Activated T-cell treated with anti-CD3 and anti-CD28 coated beads, Interleukin-2, amount 50 U/mL, for 48 hours (primary cell): ENCODE measurements around the gene AGK.
"Not testable (repeated sequence)": the region's sequence is repeated elsewhere in the genome, so short reads cannot be mapped to it uniquely, and the experiment has no call there.

ENCODE experiments used
- DNase-seq, 2 experiments: peaks; one replicate each; pipeline ENCODE4 v3.0.0-alpha.2; 2020

The AGK gene

GRCh38 chr7:141588912-141589311, 37.7 kb downstream of the AGK start:
- DNase-seq: no peak

- no peak for DNase-seq
Measured at GRCh38 chr7:141590071-141590470, 38.9 kb downstream of the AGK start.

GRCh38 chr7:141590666-141591065, 39.5 kb downstream of the AGK start:
- no peak for DNase-seq

GRCh38 chr7:141593134-141593533, 41.9 kb downstream of the AGK start:
- no peak for DNase-seq

GRCh38 chr7:141597966-141598365, 46.8 kb downstream of the AGK start:
- no peak for DNase-seq

- no peak for DNase-seq
Measured at GRCh38 chr7:141598408-141598807, 47.2 kb downstream of the AGK start.

GRCh38 chr7:141600168-141601006, 49.2 kb downstream of the AGK start:
- no peak for DNase-seq

GRCh38 chr7:141609576-141609975, 58.4 kb downstream of the AGK start:
- no peak for DNase-seq

GRCh38 chr7:141610671-141611070, 59.5 kb downstream of the AGK start:
- DNase-seq: no peak

- DNase-seq: no peak
Measured at GRCh38 chr7:141612861-141613260, 61.7 kb downstream of the AGK start.

GRCh38 chr7:141617280-141617679, 66.1 kb downstream of the AGK start:
- DNase-seq: no peak

GRCh38 chr7:141619745-141620144, 68.5 kb downstream of the AGK start:
- no peak for DNase-seq

GRCh38 chr7:141624763-141625162, 73.6 kb downstream of the AGK start:
- DNase-seq: no peak

GRCh38 chr7:141630621-141631020, 79.4 kb downstream of the AGK start:
- no peak for DNase-seq

GRCh38 chr7:141631525-141631924, 80.3 kb downstream of the AGK start:
- DNase-seq: no peak

GRCh38 chr7:141634065-141634464, 82.9 kb downstream of the AGK start:
- DNase-seq: no peak

- DNase-seq: no peak
Measured at GRCh38 chr7:141636053-141636452, 84.8 kb downstream of the AGK start.

GRCh38 chr7:141640239-141640840, 89.1 kb downstream of the AGK start:
- DNase-seq: no peak

GRCh38 chr7:141641876-141642275, 90.7 kb downstream of the AGK start:
- DNase-seq: no peak

GRCh38 chr7:141645188-141645587, 94.0 kb downstream of the AGK start:
- no peak for DNase-seq

- DNase-seq: no peak
Measured at GRCh38 chr7:141646826-141647480, 95.7 kb downstream of the AGK start.

- not testable (repeated sequence) for DNase-seq
Measured at GRCh38 chr7:141647701-141648100, 96.5 kb downstream of the AGK start.

- DNase-seq: no peak
Measured at GRCh38 chr7:141648276-141649114, 97.3 kb downstream of the AGK start.
